ENCODE measurements around the gene CAMSAP2. TPM values are rescaled to one million over a fixed set of nuclear protein-coding genes. Genes with fewer than 3 reads are reported as not detected.

CAMSAP2 gene
- total RNA-seq, 1 donor = 50.3 TPM

DNA sequence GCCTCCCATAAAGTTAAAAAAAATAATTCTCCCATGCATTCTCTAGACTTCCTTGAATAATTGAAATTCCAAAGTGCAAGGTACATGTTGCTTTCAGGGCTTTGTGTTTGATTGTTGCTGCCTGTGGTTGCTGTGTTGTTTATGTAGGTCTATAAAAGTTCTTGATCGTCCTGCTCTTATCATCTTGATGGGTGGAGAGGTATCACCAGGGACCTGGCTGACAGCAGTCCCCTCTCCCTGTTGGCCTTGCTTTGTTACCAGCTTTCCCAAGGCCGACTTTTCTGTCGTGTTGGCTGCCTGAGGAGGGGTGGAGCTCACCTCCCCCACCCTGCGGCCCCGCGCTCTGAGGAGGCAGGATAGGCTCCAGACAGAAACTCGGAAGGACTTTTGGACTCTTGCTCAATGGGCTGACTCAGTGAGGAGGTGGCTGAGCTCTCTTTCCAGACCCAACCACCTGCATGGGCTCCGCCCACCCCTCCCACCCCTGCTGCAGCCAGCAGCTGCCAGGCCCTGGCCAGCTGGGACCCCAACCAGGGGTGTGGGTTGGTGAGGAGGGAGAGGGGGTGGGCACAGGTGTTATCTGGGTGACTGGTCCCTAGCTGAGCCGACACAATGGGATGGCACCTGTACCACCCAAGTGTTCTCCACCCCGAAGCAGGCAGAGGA lies 158.0 kb downstream of the CAMSAP2 start:
- H3K27ac ChIP-seq (ENCODE audit: low read depth, low read length) = no peak overlapping the region
- H3K79me2 ChIP-seq (ENCODE audit: insufficient read depth, low read length) = no peaks in the 10 kb centered on the region
- H3K4me3 ChIP-seq (ENCODE audit: insufficient read depth, low read length) = no peak overlapping the region
- H3K27me3 ChIP-seq (ENCODE audit: insufficient read depth, low read length) = peaks cover 25% of the 10 kb centered on the region
- no peaks in the 10 kb centered on the region for H4K20me1 ChIP-seq (ENCODE audit: insufficient read depth, low read length)
- no peaks in the 10 kb centered on the region for H3K4me1 ChIP-seq (ENCODE audit: insufficient read depth, low read length)
- DNase-seq (ENCODE audit: insufficient read length, low spot score, missing footprints) = no peak
- H3K36me3 ChIP-seq (ENCODE audit: insufficient read depth, low read length) = no peaks in the 10 kb centered on the region
- no peak overlapping the region for H3K4me2 ChIP-seq (ENCODE audit: insufficient read depth, low read length)
- no peaks in the 10 kb centered on the region for H3K9me3 ChIP-seq (ENCODE audit: low read depth, low read length)
- H2AFZ ChIP-seq (ENCODE audit: low read length) = no peak overlapping the region
- TF ChIP-seq CTCF (IDR thresholded peaks at IDR 0.05; ENCODE audit: extremely low read depth, low read depth, low read length) = no peak

DNA sequence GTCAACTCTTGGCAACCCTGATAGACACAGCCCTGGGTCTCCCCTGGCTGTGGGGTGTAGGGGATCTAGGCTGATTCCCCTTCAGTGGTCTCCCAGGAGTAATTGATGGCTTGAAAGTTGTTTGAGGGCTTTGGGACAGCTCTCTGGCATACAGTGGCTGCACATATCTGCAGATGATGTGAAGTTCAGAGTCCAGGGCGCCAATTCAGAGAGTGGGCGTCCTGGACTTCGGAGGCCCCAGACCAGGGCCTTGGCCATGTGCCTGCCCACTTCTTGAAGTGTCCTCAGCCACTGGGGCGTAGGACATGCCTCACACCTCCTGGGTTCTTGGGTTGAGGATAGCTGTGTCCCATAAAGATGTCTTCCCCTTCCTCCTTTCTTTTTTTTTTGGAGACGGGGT lies 158.6 kb downstream of the CAMSAP2 start:
- peaks cover 19% of the 10 kb centered on the region for H3K27me3 ChIP-seq (ENCODE audit: insufficient read depth, low read length)
- no peaks in the 10 kb centered on the region for H3K9me3 ChIP-seq (ENCODE audit: low read depth, low read length)
- no peak overlapping the region for H3K27ac ChIP-seq (ENCODE audit: low read depth, low read length)
- no peaks in the 10 kb centered on the region for H3K4me1 ChIP-seq (ENCODE audit: insufficient read depth, low read length)
- no peaks in the 10 kb centered on the region for H3K79me2 ChIP-seq (ENCODE audit: insufficient read depth, low read length)
- H3K4me3 ChIP-seq (ENCODE audit: insufficient read depth, low read length) = no peak overlapping the region
- H2AFZ ChIP-seq (ENCODE audit: low read length) = no peak overlapping the region
- no peak for DNase-seq (ENCODE audit: insufficient read length, low spot score, missing footprints)
- TF ChIP-seq CTCF (IDR thresholded peaks at IDR 0.05; ENCODE audit: extremely low read depth, low read depth, low read length) = no peak
- no peaks in the 10 kb centered on the region for H4K20me1 ChIP-seq (ENCODE audit: insufficient read depth, low read length)
- H3K4me2 ChIP-seq (ENCODE audit: insufficient read depth, low read length) = no peak overlapping the region
- H3K36me3 ChIP-seq (ENCODE audit: insufficient read depth, low read length) = no peaks in the 10 kb centered on the region

- no peak for TF ChIP-seq CTCF (IDR thresholded peaks at IDR 0.05; ENCODE audit: extremely low read depth, low read depth, low read length)
- Histone ChIP-seq H3K4me2 (ENCODE audit: insufficient read depth, low read length) (no peak overlapping the region), H3K4me3 (ENCODE audit: insufficient read depth, low read length) (no peak overlapping the region), H3K27me3 (ENCODE audit: insufficient read depth, low read length) (peaks cover 2% of the 10 kb centered on the region), H4K20me1 (ENCODE audit: insufficient read depth, low read length) (no peaks in the 10 kb centered on the region), H3K27ac (ENCODE audit: low read depth, low read length) (no peak overlapping the region), H3K9me3 (ENCODE audit: low read depth, low read length) (no peaks in the 10 kb centered on the region), H3K36me3 (ENCODE audit: insufficient read depth, low read length) (no peaks in the 10 kb centered on the region), H3K4me1 (ENCODE audit: insufficient read depth, low read length) (no peaks in the 10 kb centered on the region), H2AFZ (ENCODE audit: low read length) (no peak overlapping the region), H3K79me2 (ENCODE audit: insufficient read depth, low read length) (no peaks in the 10 kb centered on the region)
- no peak for DNase-seq (ENCODE audit: insufficient read length, low spot score, missing footprints)
Measured at GRCh38 chr1:200899015-200899386, 160.3 kb downstream of the CAMSAP2 start.

DNA sequence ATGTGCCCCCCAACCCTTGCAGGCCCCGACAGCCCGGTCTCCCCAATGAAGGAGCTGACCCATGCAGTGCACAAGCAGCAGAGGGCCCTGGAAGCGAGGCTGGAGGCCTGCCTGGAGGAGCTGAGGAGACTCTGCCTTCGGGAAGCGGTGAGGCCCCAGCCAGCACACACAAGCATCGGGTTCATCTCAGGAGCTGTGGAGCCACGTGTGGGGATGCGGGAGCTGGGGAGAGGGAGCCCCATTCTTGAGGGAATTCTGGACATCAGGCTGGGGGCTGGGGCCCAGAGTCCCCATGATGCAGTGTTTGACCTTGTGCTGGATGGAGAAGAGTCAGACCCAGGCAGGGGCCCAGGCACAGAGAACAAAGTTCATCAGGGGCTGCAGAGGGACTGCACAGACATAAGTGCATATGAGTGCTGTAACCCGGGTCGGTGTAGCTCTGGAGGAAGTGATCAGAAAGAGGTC lies 160.8 kb downstream of the CAMSAP2 start:
- Histone ChIP-seq H3K27me3 (ENCODE audit: insufficient read depth, low read length) (peaks cover 2% of the 10 kb centered on the region), H3K4me1 (ENCODE audit: insufficient read depth, low read length) (no peaks in the 10 kb centered on the region), H3K4me2 (ENCODE audit: insufficient read depth, low read length) (no peak overlapping the region), H2AFZ (ENCODE audit: low read length) (no peak overlapping the region), H3K4me3 (ENCODE audit: insufficient read depth, low read length) (no peak overlapping the region), H3K27ac (ENCODE audit: low read depth, low read length) (no peak overlapping the region), H3K36me3 (ENCODE audit: insufficient read depth, low read length) (no peaks in the 10 kb centered on the region), H3K9me3 (ENCODE audit: low read depth, low read length) (no peaks in the 10 kb centered on the region), H4K20me1 (ENCODE audit: insufficient read depth, low read length) (no peaks in the 10 kb centered on the region), H3K79me2 (ENCODE audit: insufficient read depth, low read length) (no peaks in the 10 kb centered on the region)
- DNase-seq (ENCODE audit: insufficient read length, low spot score, missing footprints) = no peak
- no peak for TF ChIP-seq CTCF (IDR thresholded peaks at IDR 0.05; ENCODE audit: extremely low read depth, low read depth, low read length)

Measured in osteoblast (primary cell).